ELF-1 (cell line): ENCODE data around the gene JOSD2.
"Not testable (repeated sequence)": the region's sequence is repeated elsewhere in the genome, so short reads cannot be mapped to it uniquely, and the experiment has no call there.

Source experiments
- DNase-seq: peaks from one replicate; pipeline ENCODE4 v3.0.0-alpha.2; 2016; ENCODE audit warnings: low read depth, low spot score

Gene JOSD2

DNA sequence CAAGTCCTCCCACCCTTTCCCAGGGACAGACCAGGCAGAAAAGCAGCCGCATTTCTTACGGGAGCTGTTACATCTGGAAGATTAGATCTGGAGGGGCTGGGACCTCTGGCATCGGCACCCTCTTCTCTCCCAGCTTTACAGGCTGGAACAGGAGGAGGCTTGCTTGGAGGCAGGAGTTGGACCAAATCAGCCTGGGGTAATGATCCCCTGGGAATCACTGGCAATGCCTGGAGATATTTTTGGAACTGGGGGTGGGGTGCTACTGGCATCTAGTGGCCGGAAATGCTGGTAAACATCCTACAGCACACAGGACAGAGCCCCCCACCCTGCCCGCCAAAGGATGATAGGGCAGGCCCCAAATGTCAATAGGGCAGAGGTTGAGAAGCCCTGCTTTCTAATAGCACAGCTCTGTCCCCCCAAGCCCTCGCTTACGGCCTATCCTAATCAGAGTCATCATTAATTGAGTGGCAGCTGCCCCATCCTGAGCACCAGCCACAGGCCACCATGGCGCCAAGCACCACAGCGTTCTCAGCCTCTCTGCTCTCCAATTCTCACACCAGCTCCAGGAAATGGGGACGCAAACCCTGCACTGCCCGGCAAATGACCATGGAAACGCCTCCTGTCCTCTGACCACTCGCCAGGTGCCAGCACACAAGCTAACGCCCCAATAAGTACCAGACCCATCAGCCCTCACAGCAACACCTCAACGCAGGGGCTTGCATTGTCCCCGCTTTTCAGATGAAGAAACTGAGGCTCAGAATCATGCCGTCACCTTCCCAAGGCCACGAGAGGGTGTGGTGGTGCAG, 36.6 kb upstream of the JOSD2 start:
- no peak for DNase-seq

DNA sequence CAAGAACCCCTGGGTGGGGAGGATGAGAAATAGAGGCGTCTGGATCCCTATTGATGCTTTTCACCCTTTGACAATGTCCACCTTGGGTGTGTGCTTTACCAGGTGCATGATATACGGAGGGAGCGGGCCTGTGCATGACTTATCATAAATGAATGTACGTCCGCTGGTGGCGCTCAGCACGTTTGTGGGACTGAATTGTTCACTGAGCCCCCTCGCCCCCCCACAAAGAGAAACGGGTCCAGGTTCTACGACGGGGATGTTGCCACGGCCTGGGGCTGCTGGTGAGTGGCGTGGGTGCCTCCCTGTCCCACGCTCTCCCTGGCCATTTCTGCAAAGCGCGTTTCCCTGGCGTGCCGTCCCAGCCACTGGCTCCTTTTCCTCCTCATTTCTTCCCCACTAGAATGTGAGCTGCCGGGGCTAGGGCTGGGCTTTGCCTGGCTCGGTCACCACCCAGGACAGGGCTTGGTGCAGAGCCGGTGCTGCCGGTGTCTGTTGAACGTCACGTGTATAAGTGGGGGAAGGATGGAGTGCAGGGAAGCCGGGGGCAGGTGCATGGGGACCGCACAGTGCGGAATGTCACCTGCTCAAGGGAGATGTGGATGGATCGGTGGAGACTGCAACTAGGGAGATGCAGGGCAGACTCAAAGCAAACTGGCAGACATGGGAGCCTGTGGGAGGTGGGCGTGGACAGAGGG, 35.7 kb upstream of the JOSD2 start:
- no peak for DNase-seq

DNA sequence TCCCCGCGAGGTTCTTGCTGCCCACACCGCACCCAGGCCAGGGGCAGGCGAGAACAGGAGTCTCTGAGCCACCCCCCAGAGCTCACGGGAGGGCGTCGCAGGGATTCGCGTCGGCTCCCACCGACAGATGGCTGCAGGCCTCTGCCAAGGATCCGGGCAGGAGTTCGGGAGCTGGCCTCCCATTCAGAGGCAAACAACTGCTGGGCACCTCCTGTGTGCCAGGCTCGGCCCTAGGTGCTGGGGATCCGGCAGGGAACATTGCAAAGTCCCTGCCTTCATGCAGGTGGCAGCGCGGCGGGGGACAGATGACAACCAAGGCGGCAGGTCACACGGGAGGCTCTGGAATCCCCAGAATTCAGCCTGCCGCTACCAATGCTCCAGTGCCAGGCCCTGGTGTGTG, 32.0 kb upstream of the JOSD2 start:
- DNase-seq = no peak

- DNase-seq = peak; percentile 98
Measured at GRCh38 chr19:50537769-50538230, 26.8 kb upstream of the JOSD2 start.

- no peak for DNase-seq
Measured at GRCh38 chr19:50537306-50537685, 26.3 kb upstream of the JOSD2 start.

DNA sequence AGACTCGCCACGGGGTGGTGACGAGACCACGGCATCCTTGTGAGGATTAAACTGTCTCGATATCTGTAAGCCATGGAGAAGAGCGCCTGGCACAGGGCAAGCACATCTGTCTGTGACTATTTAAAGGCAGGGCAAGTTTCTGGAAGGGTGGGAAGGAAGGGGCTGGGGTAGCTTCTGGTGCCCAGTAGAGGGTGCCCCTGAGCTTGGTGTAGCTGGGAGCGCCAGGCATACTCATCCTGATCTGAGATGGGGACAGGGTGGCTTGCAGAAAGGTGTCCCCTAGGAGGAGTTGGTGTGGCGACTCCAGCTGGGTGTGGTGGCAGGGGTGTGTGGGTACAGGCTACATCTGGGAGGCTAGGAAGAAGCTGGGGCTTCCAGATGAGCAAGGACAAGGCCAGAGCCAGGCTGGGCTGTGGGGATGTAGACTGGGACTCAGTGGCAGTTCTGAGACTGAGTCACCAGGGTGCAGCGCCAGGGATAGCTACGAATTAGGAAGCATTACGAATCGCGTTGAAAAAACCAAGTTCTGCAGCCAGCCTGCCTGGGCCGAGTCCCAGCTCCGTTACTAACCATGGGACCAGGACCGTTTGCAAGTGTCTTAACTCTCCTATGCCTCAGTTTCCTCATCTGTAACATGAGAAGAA, 25.8 kb upstream of the JOSD2 start:
- no peak for DNase-seq

GRCh38 chr19:50535672-50536187, 24.7 kb upstream of the JOSD2 start:
- DNase-seq = peak; percentile 59

GRCh38 chr19:50534478-50534877, 23.5 kb upstream of the JOSD2 start:
- DNase-seq = no peak

GRCh38 chr19:50532952-50533351, 22.0 kb upstream of the JOSD2 start:
- DNase-seq = no peak

- no peak for DNase-seq
Measured at GRCh38 chr19:50531171-50531612, 20.2 kb upstream of the JOSD2 start.

GRCh38 chr19:50528052-50528451, 17.1 kb upstream of the JOSD2 start:
- not testable (repeated sequence) for DNase-seq

DNA sequence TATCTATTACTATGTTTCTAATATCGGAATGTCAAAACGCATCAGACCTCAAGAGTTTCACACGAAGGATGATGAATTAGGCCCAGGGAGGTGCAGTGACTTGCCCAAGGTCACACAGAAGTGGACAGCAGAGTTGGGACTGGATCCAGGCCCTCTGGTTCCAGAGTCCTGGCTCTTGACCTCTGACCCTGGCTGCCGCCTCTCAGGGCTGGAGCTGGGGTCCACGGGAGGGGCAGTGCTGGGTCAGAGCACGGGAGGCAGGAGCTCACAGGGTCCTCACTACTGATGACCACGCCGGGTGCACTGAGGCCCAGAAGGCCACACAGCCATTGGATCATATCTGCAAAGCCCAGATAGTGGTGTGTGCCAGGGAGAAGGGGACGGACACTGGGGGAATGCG, 11.9 kb upstream of the JOSD2 start:
- DNase-seq = no peak

DNA sequence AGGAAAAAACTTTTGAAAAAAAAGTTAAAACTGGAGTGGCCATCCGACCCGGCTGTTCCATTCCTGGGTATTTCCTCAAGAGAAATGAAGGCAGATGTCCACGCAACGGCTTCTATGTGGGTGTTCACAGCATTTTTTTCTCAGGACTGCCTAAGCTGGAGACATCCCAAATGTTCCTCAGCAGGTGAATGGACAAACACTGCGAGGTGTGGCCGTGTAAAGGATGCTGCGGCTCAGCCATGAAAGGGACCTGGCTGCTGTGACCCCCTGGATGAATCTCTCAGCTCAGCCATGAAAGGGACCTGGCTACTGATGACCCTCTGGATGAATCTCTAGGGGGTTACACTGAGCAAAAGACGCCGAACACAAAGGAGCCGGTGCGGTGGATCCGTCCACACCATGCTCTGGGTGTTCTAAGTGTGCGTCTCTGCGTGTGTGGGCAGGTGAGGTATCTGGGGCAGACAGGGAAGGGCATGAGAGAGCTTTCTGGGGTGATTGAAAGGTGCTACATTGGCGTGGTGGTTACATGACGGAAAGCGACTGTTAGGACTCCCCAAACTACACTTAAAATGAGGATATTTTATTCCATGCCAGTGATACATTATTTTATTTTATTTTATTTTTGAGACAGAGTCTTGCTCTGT, 10.0 kb upstream of the JOSD2 start:
- no peak for DNase-seq

- no peak for DNase-seq
Measured at GRCh38 chr19:50519006-50519575, 8.1 kb upstream of the JOSD2 start.

DNA sequence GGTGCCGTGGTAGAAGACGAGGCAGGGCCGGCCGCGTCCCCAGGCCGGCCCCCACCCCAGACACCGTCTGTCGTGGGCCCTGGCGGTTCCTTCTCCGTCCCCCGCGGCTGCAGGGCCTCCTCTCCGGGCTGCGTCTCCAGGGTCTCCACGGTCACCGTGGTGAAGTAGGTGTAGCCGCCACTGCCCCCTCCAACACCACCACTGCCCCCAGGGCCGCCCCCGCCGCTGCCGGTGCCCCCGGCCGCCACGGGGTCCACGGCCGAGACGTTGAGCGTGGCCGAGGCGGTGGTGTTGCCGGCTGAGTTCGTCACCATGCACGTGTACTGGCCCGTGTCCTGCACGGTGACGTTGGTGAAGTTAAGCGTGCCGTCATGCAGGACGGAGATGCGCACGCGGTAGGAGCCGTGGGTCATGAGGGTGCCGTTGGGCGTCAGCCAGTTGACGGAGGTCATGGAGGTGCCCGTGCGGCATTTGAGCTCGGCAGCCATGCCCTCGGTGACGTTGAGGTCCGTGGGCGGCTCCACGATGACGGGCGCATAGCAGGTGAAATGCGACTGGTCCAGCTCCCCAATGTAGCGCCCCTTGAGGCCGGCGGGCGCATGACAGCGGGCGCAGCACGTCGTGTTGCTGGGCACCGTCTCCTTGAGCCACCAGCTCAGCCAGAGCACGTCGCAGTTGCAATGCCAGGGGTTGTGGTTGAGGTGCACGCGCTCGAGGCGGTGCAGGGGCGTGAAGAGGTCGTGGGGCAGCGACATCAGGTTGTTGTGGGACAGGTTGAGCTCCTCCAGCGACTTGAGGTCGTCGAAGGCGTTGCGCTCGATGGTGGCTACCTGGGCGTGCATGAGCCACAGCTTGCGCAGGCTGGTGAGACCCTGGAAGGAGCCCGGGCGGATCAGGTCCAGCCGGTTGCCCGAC, 7.4 kb upstream of the JOSD2 start:
- DNase-seq = no peak

DNA sequence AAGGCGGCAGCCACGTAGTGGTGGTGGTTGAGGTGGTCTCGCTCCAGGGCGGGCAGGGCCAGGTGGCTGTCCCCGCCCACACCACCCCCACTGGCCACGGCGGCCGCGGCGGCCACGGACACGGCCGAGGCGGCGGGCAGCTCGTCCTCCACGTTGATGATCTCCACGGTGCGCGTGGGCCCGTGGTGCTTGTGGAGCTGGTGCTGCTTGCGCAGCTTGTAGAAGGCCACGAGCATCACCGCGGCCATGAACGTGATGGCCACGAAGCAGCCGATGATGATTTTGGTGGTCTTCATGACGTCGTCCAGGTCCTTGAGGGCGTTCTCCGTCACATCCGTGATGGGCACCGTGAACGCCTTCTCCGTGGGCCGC, 6.7 kb upstream of the JOSD2 start:
- DNase-seq = no peak

DNA sequence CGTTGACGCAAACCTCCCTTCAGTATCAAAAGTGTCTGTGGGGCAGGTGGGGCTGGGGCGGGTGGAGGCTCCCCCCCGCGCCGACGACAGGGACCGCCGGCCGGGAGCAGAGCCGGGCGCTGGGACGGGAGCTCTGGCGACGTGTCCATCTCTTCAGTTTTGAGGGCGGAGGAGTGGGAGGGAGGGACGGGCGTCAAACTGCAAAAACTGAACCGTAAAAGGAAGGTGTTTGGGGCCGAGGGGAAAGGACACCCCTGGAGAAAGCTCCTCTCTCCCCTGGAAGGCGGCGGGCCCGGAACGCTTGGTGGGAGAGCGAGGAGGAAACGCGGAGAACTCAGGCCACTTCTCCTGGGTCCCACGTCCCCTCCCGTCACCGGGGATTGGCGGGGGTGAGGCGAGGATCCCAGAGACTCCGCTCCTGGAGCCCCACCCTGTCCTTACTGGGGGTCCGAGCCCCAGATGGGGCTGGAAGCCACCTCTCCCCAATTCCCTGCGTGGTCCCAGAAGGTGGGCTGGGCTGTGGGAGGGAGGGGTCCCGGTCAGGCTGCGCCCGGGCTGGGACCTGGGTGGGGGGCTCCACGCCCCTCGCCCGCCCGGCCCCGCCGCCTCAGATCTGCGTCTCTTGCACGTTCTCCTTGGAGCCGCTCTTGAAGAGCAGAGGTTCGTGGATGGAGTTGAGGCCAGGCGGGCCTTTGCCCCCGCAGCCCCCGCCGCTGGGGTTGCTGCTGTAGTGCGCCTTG, 6.1 kb upstream of the JOSD2 start:
- DNase-seq = no peak

GRCh38 chr19:50516456-50516855, 5.5 kb upstream of the JOSD2 start:
- DNase-seq = no peak

DNA sequence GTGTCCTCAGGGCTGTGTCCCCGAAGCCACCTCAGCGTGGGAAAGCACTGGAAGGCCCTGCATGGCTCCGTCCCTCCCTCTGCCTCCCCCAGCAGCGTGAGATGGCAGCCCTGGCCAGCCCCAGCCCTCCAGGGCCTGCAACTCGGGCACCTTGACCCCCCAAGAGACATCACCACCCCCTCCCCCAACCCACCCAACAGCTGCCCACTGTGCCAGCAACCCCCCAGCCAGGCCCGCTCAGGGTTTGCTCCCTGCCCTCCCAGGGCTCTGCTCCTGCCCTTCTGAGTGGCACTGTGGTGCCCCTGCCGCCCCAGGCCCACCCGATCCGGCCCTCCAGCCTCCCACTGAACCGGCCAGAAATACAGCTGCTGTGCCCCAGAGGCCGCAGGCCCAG, 4.2 kb upstream of the JOSD2 start:
- no peak for DNase-seq
